Neural cell (in vitro differentiated cells): Measurements from ENCODE around the gene CAMK2D. TPM values are rescaled to one million over a fixed set of nuclear protein-coding genes. Genes with fewer than 3 reads are reported as not detected.

Source experiments
- H2AFZ ChIP-seq: fragments of 200-600, 300-800 bp; sonication (generic), shearing (Covaris generic); 2 replicates; pipeline ENCODE4 v1.6.0; 2014; ENCODE audit warnings: low read depth, mild to moderate bottlenecking, antibody characterized with exemption, low read length, moderate library complexity
- H3F3A ChIP-seq: fragments of 200-600 bp; shearing (Covaris generic); 2 replicates; pipeline ENCODE4 v1.6.1; 2016; ENCODE audit warnings: mild to moderate bottlenecking, moderate library complexity, mixed read lengths, antibody characterized with exemption, low read length; ENCODE audit not compliant: insufficient read depth, poor library complexity, severe bottlenecking
- H3K27ac ChIP-seq: fragments of 200-600, 300-800 bp; sonication (generic), shearing (Covaris generic); 2 replicates; pipeline ENCODE4 v1.5.1; 2014; ENCODE audit warnings: mild to moderate bottlenecking, low read length, moderate library complexity
- H3K27me3 ChIP-seq: fragments of 300-800, 200-600 bp; sonication (generic), shearing (Covaris generic); 2 replicates; pipeline ENCODE4 v1.6.0; 2014; ENCODE audit warnings: mild to moderate bottlenecking, low read depth, low read length, moderate library complexity; ENCODE audit not compliant: insufficient read depth
- H3K36me3 ChIP-seq: fragments of 300-800, 200-600 bp; sonication (generic), shearing (Covaris generic); 2 replicates; pipeline ENCODE4 v1.5.1; 2014; ENCODE audit warnings: mild to moderate bottlenecking, antibody characterized with exemption, low read length, moderate library complexity; ENCODE audit not compliant: insufficient read depth
- H3K4me2 ChIP-seq: fragments of 300-800, 200-600 bp; sonication (generic), shearing (Covaris generic); 2 replicates; pipeline ENCODE4 v1.6.0; 2014; ENCODE audit warnings: mild to moderate bottlenecking, low read length
- H3K4me3 ChIP-seq: fragments of 300-800, 200-600 bp; sonication (generic), shearing (Covaris generic); 2 replicates; pipeline ENCODE4 v1.5.1; 2014; ENCODE audit warnings: mild to moderate bottlenecking, low read length, moderate library complexity
- H3K79me2 ChIP-seq: fragments of 200-600 bp; shearing (Covaris generic); replicated peaks from 2 replicates; pipeline ENCODE4 v1.6.0; 2014; ENCODE audit warnings: mild to moderate bottlenecking, low read length, moderate library complexity; ENCODE audit not compliant: insufficient read depth
- H3K9ac ChIP-seq: fragments of 300-800, 200-600 bp; sonication (generic), shearing (Covaris generic); 2 replicates; pipeline ENCODE4 v1.6.1; 2016; ENCODE audit warnings: mild to moderate bottlenecking, low read length, mixed read lengths
- H3K9me2 ChIP-seq: fragments of 200-600 bp; shearing (Covaris generic); 2 replicates; pipeline ENCODE4 v1.6.1; 2016; ENCODE audit warnings: mild to moderate bottlenecking, low read length, mixed read lengths; ENCODE audit not compliant: insufficient read depth
- H3K9me3 ChIP-seq: fragments of 200-600, 300-800 bp; sonication (generic), shearing (Covaris generic); 2 replicates; pipeline ENCODE4 v1.6.1; 2016; ENCODE audit warnings: mild to moderate bottlenecking, mixed run types, low read length, moderate library complexity, mixed read lengths
- H4K20me1 ChIP-seq: fragments of 200-600 bp; shearing (Covaris generic); 2 replicates; pipeline ENCODE4 v1.6.1; 2016; ENCODE audit warnings: mild to moderate bottlenecking, mixed run types; ENCODE audit not compliant: insufficient read depth
- CTCF ChIP-seq: fragments of 450-650 bp; IDR thresholded peaks from 2 replicates; pipeline ENCODE4 v1.5.1; 2014; ENCODE audit warnings: antibody characterized with exemption, mild to moderate bottlenecking, moderate library complexity; ENCODE audit not compliant: poor library complexity, severe bottlenecking
- EP300 ChIP-seq: fragments of 450-650 bp; conservative IDR thresholded peaks from 2 replicates; pipeline ENCODE4 v1.6.1; 2014; ENCODE audit warnings: antibody characterized with exemption, mild to moderate bottlenecking, moderate library complexity; ENCODE audit not compliant: poor library complexity, severe bottlenecking
- EZH2 ChIP-seq: fragments of 200-600, 300-800 bp; shearing (Covaris generic), sonication (generic); IDR thresholded peaks from 2 replicates; pipeline ENCODE4 v1.6.1; 2014; ENCODE audit warnings: antibody characterized with exemption, low read length, borderline replicate concordance, mild to moderate bottlenecking; ENCODE audit not compliant: insufficient read depth, poor library complexity, severe bottlenecking
- MXI1 ChIP-seq: fragments of 450-650 bp; conservative IDR thresholded peaks from 2 replicates; pipeline ENCODE4 v1.6.1; 2014; ENCODE audit warnings: antibody characterized with exemption, mild to moderate bottlenecking; ENCODE audit not compliant: poor library complexity, severe bottlenecking
- POLR2AphosphoS5 ChIP-seq: IDR thresholded peaks from 2 replicates; pipeline ENCODE4 v1.6.1; 2012
- RAD21 ChIP-seq: fragments of 450-650 bp; conservative IDR thresholded peaks from 2 replicates; pipeline ENCODE4 v1.6.1; 2014; ENCODE audit warnings: antibody characterized with exemption, mild to moderate bottlenecking, moderate library complexity
- REST ChIP-seq: IDR thresholded peaks from 2 replicates; pipeline ENCODE4 v1.6.1; 2012; ENCODE audit warnings: borderline replicate concordance
- SMC3 ChIP-seq: fragments of 450-650 bp; conservative IDR thresholded peaks from 2 replicates; pipeline ENCODE4 v1.6.1; 2014; ENCODE audit warnings: antibody characterized with exemption, mild to moderate bottlenecking, moderate library complexity; ENCODE audit not compliant: poor library complexity
- TAF1 ChIP-seq: IDR thresholded peaks from 2 replicates; pipeline ENCODE4 v1.6.1; 2012; ENCODE audit warnings: low read depth
- polyA plus RNA-seq: library from polyadenylated mRNA; depleted of rRNA; stranded (reverse); fragments of >200 nt; gene quantifications from 2 replicates; pipeline ENCODE4 v1.2.3, GENCODE V29; 2014

The CAMK2D gene
- polyA plus RNA-seq, 1 donor from 2014 or later = 27.1 TPM

- H4K20me1 ChIP-seq = no peaks in the 10 kb centered on the region
- no peaks in the 10 kb centered on the region for H3K79me2 ChIP-seq
- no peak overlapping the region for H3K27ac ChIP-seq
- no peak overlapping the region for H2AFZ ChIP-seq
- no peak for TF ChIP-seq CTCF
- TF ChIP-seq EP300 = no peak
- no peaks in the 10 kb centered on the region for H3K9me3 ChIP-seq
- no peaks in the 10 kb centered on the region for H3K27me3 ChIP-seq
- H3K4me3 ChIP-seq = no peak overlapping the region
- no peak overlapping the region for H3K4me2 ChIP-seq
- H3K36me3 ChIP-seq = no peaks in the 10 kb centered on the region
- H3F3A ChIP-seq = no peaks in the 10 kb centered on the region
- no peak overlapping the region for H3K9ac ChIP-seq
- no peaks in the 10 kb centered on the region for H3K9me2 ChIP-seq
These were observed 312.0 kb downstream of the CAMK2D start for GRCh38 chr4:113449410-113449974.

- Histone ChIP-seq H4K20me1 (no peaks in the 10 kb centered on the region), H3K27me3 (no peaks in the 10 kb centered on the region), H3F3A (no peaks in the 10 kb centered on the region), H3K9ac (no peak overlapping the region), H3K36me3 (no peaks in the 10 kb centered on the region), H2AFZ (no peak overlapping the region), H3K27ac (no peak overlapping the region), H3K79me2 (no peaks in the 10 kb centered on the region), H3K9me3 (no peaks in the 10 kb centered on the region), H3K4me2 (no peak overlapping the region), H3K4me3 (no peak overlapping the region), H3K9me2 (no peaks in the 10 kb centered on the region)
- no peak for TF ChIP-seq RAD21
- TF ChIP-seq MXI1 = no peak
- TF ChIP-seq EP300 = peak; percentile 82
- TF ChIP-seq POLR2AphosphoS5 = peak; percentile 26
- TF ChIP-seq CTCF = no peak
These were observed 313.8 kb downstream of the CAMK2D start for GRCh38 chr4:113447769-113448168.

GRCh38 chr4:113447061-113447460, 314.5 kb downstream of the CAMK2D start:
- TF ChIP-seq MXI1 (no peak), RAD21 (no peak), SMC3 (no peak), TAF1 (no peak), POLR2AphosphoS5 (no peak), EZH2 (no peak), CTCF (no peak), REST (no peak), EP300 (no peak)
- Histone ChIP-seq H4K20me1 (no peaks in the 10 kb centered on the region), H3K9me3 (no peaks in the 10 kb centered on the region), H3K27me3 (no peaks in the 10 kb centered on the region), H3K9ac (no peak overlapping the region), H3F3A (no peaks in the 10 kb centered on the region), H3K27ac (no peak overlapping the region), H3K4me2 (no peak overlapping the region), H3K4me3 (no peak overlapping the region), H2AFZ (no peak overlapping the region), H3K36me3 (no peaks in the 10 kb centered on the region), H3K9me2 (no peaks in the 10 kb centered on the region), H3K79me2 (no peaks in the 10 kb centered on the region)
